HG02623 (cell line): ENCODE results near the gene CAPSL.
"Not testable (repeated sequence)": the region's sequence is repeated elsewhere in the genome, so short reads cannot be mapped to it uniquely, and the experiment has no call there.

Experiments used
- ATAC-seq: cut with Tn5 transposase; IDR thresholded peaks from one replicate; pipeline ENCODE4 v1.9.1; 2021; ENCODE audit warnings: moderate library complexity; ENCODE audit not compliant: unreplicated experiment

CAPSL gene

GRCh38 chr5:35938568-35939227 lies at the start of gene CAPSL:
Gene CAPSL, minus strand, starts transcription at chr5:35938622. Its CDS starts 17,502 bp downstream, at chr5:35921120.
- no peak for ATAC-seq

- no peak for ATAC-seq
These were observed 49.4 kb upstream of the CAPSL start for GRCh38 chr5:35987776-35988175.

GRCh38 chr5:35979715-35980114 lies 41.3 kb upstream of the CAPSL start:
- no peak for ATAC-seq

- ATAC-seq, result not testable (repeated sequence)
These were observed 38.4 kb upstream of the CAPSL start for GRCh38 chr5:35976859-35977258.

- ATAC-seq, result no peak
These were observed 36.1 kb upstream of the CAPSL start for GRCh38 chr5:35974570-35974969.

- ATAC-seq, result no peak
These were observed 33.4 kb upstream of the CAPSL start for GRCh38 chr5:35971878-35972210.

GRCh38 chr5:35971186-35971877 lies 32.9 kb upstream of the CAPSL start:
- ATAC-seq, result no peak

- no peak for ATAC-seq
These were observed 25.0 kb upstream of the CAPSL start for GRCh38 chr5:35963381-35963843.

GRCh38 chr5:35960328-35960727 lies 21.9 kb upstream of the CAPSL start:
- ATAC-seq, result no peak

- no peak for ATAC-seq
These were observed 18.0 kb upstream of the CAPSL start for GRCh38 chr5:35956429-35956828.

GRCh38 chr5:35954175-35954574 lies 15.8 kb upstream of the CAPSL start:
- ATAC-seq, result no peak

GRCh38 chr5:35947085-35947484 lies 8.7 kb upstream of the CAPSL start:
- no peak for ATAC-seq

- ATAC-seq, result no peak
These were observed 1.2 kb upstream of the CAPSL start for GRCh38 chr5:35939639-35940038.

- ATAC-seq, result peak; percentile 77
These were observed 11.9 kb downstream of the CAPSL start for GRCh38 chr5:35926389-35927051.

GRCh38 chr5:35924950-35925722 lies 13.3 kb downstream of the CAPSL start:
- peak; percentile 56 for ATAC-seq

GRCh38 chr5:35924122-35924949 lies 14.1 kb downstream of the CAPSL start:
- no peak for ATAC-seq

- ATAC-seq, result no peak
These were observed 16.0 kb downstream of the CAPSL start for GRCh38 chr5:35922468-35922867.

- no peak for ATAC-seq
These were observed 16.5 kb downstream of the CAPSL start for GRCh38 chr5:35921930-35922329.

GRCh38 chr5:35920890-35921289 lies 17.5 kb downstream of the CAPSL start:
- no peak for ATAC-seq

- ATAC-seq, result no peak
These were observed 19.2 kb downstream of the CAPSL start for GRCh38 chr5:35919191-35919590.
